Midbrain (tissue), 1 donor: ENCODE results near the gene HILPDA.
A peak's percentile ranks its signal among the peaks of the same experiment; 100 is the strongest.
"Not testable (repeated sequence)": the region's sequence is repeated elsewhere in the genome, so short reads cannot be mapped to it uniquely, and the experiment has no call there.

Experiments used
- DNase-seq: peaks from one replicate; lab custom pipeline; 2025; lab: John Stamatoyannopoulos, UW

The HILPDA gene

DNA sequence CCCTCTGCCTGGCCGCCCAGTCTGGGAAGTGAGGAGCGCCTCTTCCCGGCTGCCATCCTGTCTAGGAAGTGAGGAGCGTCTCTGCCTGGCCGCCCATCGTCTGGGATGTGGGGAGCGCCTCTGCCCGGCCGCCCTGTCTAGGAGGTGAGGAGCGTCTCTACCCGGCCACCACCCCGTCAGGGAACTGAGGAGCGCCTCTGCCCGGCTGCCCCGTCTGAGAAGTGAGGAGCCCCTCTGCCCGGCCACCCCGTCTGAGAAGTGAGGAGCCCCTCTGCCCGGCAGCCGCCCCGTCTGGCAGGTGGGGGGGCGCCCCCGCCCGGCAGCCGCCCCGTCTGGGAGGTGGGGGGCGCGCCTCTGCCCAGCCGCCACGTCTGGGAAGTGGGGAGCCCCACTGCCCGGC lies 7.7 kb downstream of the HILPDA start:
- DNase-seq: not testable (repeated sequence)

DNA sequence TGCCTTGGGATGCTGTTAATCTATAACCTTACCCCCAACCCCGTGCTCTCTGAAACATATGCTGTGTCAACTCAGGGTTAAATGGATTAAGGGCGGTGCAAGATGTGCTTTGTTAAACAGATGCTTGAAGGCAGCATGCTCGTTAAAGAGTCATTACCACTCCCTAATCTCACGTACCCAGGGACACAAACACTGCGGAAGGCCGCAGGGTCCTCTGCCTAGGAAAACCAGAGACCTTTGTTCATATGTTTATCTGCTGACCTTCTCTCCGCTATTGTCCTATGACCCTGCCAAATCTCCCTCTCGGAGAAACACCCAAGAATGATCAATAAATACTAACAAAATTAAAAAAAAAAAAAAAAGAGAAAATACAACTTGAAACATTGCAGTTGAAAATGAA lies 8.3 kb downstream of the HILPDA start:
- not testable (repeated sequence) for DNase-seq

- DNase-seq: not testable (repeated sequence)
Measured at GRCh38 chr7:128466871-128467270, 11.2 kb downstream of the HILPDA start.

GRCh38 chr7:128476402-128477335 lies 21.0 kb downstream of the HILPDA start, which contains the start of gene METTL2B:
METTL2B (plus strand) TSS chr7:128476748; CDS start chr7:128476766, 18 bp downstream.
- DNase-seq: peak; percentile 92

DNA sequence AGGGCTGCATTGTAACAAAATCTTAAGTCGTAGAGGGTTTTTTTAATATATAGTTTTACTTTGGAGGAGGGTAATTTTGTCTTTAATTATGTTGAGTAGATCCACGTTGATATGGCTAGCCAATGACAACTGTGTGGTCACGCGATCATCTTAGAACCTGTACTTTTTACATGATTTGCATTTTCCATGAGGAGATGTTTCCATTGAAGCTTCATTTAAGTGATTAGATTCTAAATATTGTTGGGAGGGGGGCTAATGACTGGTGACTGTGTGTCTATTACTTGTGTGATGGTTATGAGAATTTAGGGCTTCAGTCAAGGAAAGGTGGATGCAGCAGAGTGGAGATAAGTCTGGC lies 21.6 kb downstream of the HILPDA start:
- DNase-seq: not testable (repeated sequence)

- not testable (repeated sequence) for DNase-seq
Measured at GRCh38 chr7:128479082-128479481, 23.4 kb downstream of the HILPDA start.

DNA sequence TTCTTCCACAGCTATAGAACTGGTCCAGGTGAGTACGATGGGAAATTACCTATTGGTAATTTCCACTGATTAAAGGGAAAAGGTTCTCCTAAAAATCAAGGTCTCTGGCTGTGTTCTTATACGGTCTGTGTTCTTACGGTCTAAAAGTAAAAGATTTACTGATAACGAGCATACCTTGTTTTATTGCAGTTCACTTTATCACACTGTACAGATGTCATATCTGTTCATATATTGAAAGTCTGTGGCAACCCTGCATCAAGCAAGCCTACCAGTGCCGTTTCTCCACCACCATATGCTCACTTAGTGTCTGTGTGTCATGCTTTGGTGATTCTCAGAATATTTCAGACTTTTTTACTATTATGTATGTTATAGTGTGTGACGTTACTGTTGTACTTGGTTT lies 32.5 kb downstream of the HILPDA start:
- DNase-seq: not testable (repeated sequence)

DNA sequence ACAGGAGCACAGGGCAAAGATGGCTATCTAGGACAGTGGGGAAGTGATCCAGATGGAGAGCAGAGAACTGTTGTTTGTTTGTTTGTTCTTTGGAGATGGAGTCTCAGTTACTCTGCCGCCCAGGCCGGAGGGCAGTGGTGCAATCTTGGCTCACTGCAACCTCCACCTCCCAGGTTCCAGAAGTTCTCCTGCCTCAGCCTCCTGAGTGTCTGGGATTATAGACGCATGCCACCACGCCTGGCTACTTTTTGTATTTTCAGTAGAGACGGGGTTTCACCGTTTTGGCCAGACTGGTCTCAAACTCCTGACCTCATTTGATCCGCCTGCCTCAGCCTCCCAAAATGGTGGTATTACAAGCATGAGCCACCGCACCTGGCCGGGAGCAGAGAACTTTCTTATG lies 41.7 kb downstream of the HILPDA start:
- DNase-seq: no peak

DNA sequence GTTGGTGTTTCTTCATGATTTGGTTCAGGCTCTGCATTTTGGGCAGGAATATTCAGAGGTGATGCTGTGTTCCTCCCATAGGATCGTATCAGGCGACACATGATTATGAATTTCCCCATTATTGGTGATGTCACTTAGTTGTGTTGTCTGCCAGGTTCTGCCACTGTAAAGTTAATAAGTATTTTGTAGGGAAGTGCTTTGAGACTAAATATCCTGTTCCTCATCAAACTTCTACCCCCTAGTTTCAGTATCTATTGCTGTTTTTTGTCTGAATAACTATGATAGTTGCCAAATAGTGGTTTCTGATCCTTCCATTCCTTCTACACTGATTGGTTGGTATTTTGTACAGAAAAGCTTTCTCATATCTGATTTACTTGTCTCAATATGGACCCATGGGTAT lies 49.7 kb downstream of the HILPDA start:
- DNase-seq: not testable (repeated sequence)

GRCh38 chr7:128506819-128507218 lies 51.1 kb downstream of the HILPDA start:
- DNase-seq: not testable (repeated sequence)

GRCh38 chr7:128507321-128507993 lies 51.8 kb downstream of the HILPDA start:
- peak; percentile 25 for DNase-seq
